ENCODE results near the gene SDS.

DNA sequence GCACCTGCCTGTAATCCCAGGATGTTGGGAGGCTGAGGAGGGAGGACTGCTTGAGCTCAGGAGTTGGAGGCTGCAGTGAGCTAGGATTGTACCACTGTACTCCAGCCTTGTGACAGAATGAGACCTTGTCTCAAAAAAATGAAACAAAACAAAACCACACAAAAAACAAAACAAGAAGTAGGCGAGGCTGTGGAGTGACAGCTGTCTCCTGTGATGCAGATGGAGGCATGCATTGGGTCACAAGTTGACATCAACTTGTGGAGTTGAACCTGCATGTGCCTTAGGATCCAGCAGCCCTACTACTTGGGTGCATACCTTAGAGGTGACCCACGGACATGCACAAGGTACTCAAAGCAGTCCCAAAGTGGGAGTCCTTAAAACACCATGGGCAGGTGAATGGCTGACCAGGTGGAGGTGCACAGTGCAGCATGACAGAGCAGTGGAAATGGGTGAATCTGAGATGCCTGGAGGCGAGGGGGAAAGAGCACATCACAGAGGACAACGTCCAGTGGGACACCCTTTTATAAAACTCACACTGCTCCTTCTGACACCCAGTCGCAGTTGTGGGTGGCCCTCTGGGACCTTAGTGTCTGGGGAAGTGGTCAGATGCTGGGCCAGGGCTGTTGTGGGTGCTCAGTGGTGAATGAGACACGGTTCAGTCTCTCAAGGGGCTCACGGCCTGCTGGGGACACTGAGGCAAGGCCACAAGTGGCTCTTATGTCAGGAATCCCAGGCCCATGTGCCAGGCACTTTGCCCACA, 32.6 kb downstream of the SDS start:
- TF ChIP-seq ZFP62 (CRISPR knock-in tag; IDR thresholded peaks at IDR 0.05) = no peak
- no peak for TF ChIP-seq MATR3 (CRISPR knock-in tag; IDR thresholded peaks at IDR 0.05)
- no peak for TF ChIP-seq FOXM1 (CRISPR knock-in tag; IDR thresholded peaks at IDR 0.05)
- TF ChIP-seq, protein P1, sequence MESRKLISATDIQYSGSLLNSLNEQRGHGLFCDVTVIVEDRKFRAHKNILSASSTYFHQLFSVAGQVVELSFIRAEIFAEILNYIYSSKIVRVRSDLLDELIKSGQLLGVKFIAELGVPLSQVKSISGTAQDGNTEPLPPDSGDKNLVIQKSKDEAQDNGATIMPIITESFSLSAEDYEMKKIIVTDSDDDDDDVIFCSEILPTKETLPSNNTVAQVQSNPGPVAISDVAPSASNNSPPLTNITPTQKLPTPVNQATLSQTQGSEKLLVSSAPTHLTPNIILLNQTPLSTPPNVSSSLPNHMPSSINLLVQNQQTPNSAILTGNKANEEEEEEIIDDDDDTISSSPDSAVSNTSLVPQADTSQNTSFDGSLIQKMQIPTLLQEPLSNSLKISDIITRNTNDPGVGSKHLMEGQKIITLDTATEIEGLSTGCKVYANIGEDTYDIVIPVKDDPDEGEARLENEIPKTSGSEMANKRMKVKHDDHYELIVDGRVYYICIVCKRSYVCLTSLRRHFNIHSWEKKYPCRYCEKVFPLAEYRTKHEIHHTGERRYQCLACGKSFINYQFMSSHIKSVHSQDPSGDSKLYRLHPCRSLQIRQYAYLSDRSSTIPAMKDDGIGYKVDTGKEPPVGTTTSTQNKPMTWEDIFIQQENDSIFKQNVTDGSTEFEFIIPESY (CRISPR knock-in tag; IDR thresholded peaks at IDR 0.05) = no peak
- no peak for TF ChIP-seq SRY (CRISPR knock-in tag; IDR thresholded peaks at IDR 0.05)
- TF ChIP-seq, protein P2, sequence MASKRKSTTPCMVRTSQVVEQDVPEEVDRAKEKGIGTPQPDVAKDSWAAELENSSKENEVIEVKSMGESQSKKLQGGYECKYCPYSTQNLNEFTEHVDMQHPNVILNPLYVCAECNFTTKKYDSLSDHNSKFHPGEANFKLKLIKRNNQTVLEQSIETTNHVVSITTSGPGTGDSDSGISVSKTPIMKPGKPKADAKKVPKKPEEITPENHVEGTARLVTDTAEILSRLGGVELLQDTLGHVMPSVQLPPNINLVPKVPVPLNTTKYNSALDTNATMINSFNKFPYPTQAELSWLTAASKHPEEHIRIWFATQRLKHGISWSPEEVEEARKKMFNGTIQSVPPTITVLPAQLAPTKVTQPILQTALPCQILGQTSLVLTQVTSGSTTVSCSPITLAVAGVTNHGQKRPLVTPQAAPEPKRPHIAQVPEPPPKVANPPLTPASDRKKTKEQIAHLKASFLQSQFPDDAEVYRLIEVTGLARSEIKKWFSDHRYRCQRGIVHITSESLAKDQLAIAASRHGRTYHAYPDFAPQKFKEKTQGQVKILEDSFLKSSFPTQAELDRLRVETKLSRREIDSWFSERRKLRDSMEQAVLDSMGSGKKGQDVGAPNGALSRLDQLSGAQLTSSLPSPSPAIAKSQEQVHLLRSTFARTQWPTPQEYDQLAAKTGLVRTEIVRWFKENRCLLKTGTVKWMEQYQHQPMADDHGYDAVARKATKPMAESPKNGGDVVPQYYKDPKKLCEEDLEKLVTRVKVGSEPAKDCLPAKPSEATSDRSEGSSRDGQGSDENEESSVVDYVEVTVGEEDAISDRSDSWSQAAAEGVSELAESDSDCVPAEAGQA (IDR thresholded peaks at IDR 0.05; ENCODE audit: low read depth) = no peak
- TF ChIP-seq, protein P2 (CRISPR knock-in tag; IDR thresholded peaks at IDR 0.05; ENCODE audit: borderline replicate concordance) = no peak
- no peak for TF ChIP-seq RXRA (CRISPR knock-in tag; IDR thresholded peaks at IDR 0.05)
- no peak for TF ChIP-seq NFIB (CRISPR knock-in tag; IDR thresholded peaks at IDR 0.05; ENCODE audit: borderline replicate concordance)
- TF ChIP-seq HMG20A (CRISPR knock-in tag; IDR thresholded peaks at IDR 0.05; ENCODE audit: borderline replicate concordance) = no peak
- no peak for TF ChIP-seq TP53 (CRISPR knock-in tag; conservative IDR thresholded peaks at IDR 0.05)
